ENCODE measurements around the gene AQP2. TPM values are rescaled to one million over a fixed set of nuclear protein-coding genes. Genes with fewer than 3 reads are reported as not detected.

AQP2 gene
- total RNA-seq, 1 donor from 2014 or later: not detected

GRCh38 chr12:50003595-50003994, 53.1 kb downstream of the AQP2 start:
- H3K4me3 ChIP-seq: no peak overlapping the region
- peaks cover 4% of the 10 kb centered on the region for H3F3A ChIP-seq (ENCODE audit: low read depth)
- no peak overlapping the region for H3K9ac ChIP-seq
- peaks cover 16% of the 10 kb centered on the region for H4K20me1 ChIP-seq (ENCODE audit: low read depth)
- H3K27ac Mint-ChIP-seq: no peak overlapping the region
- H3K4me3 Mint-ChIP-seq: no peak overlapping the region
- no peaks in the 10 kb centered on the region for H3K27me3 ChIP-seq
- no peak overlapping the region for H2AFZ ChIP-seq (replicated peaks)
- H3K9me3 Mint-ChIP-seq: no peaks in the 10 kb centered on the region
- no peak overlapping the region for H3K27ac ChIP-seq
- peaks cover 5% of the 10 kb centered on the region for H3K4me1 Mint-ChIP-seq
- no peaks in the 10 kb centered on the region for H3K9me3 ChIP-seq (ENCODE audit: low read depth)
- H3K36me3 Mint-ChIP-seq: peaks cover 32% of the 10 kb centered on the region
- DNase-seq (ENCODE audit: low spot score): no peak
- no peak overlapping the region for H3K4me2 ChIP-seq
- H3K79me2 ChIP-seq (ENCODE audit: low read depth): peaks cover 13% of the 10 kb centered on the region
- H3K27me3 Mint-ChIP-seq (ENCODE audit: insufficient read depth, low read depth): no peaks in the 10 kb centered on the region
- peaks cover 7% of the 10 kb centered on the region for H3K36me3 ChIP-seq
- H3K4me1 ChIP-seq: no peaks in the 10 kb centered on the region
- TF ChIP-seq, protein P1, sequence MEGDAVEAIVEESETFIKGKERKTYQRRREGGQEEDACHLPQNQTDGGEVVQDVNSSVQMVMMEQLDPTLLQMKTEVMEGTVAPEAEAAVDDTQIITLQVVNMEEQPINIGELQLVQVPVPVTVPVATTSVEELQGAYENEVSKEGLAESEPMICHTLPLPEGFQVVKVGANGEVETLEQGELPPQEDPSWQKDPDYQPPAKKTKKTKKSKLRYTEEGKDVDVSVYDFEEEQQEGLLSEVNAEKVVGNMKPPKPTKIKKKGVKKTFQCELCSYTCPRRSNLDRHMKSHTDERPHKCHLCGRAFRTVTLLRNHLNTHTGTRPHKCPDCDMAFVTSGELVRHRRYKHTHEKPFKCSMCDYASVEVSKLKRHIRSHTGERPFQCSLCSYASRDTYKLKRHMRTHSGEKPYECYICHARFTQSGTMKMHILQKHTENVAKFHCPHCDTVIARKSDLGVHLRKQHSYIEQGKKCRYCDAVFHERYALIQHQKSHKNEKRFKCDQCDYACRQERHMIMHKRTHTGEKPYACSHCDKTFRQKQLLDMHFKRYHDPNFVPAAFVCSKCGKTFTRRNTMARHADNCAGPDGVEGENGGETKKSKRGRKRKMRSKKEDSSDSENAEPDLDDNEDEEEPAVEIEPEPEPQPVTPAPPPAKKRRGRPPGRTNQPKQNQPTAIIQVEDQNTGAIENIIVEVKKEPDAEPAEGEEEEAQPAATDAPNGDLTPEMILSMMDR (IDR thresholded peaks at IDR 0.05): no peak
- TF ChIP-seq EZH2phosphoT487 (IDR thresholded peaks at IDR 0.05) (no peak), EZH2 (IDR thresholded peaks at IDR 0.05) (no peak)

GRCh38 chr12:50004696-50005095, 54.2 kb downstream of the AQP2 start:
- Histone ChIP-seq H3K9me3 (ENCODE audit: low read depth) (no peaks in the 10 kb centered on the region), H3K4me2 (no peak overlapping the region), H3K9ac (no peak overlapping the region), H4K20me1 (ENCODE audit: low read depth) (peaks cover 23% of the 10 kb centered on the region), H3K27ac (no peak overlapping the region), H2AFZ (replicated peaks) (no peak overlapping the region), H3K4me3 (no peak overlapping the region), H3K27me3 (no peaks in the 10 kb centered on the region), H3F3A (ENCODE audit: low read depth) (peaks cover 4% of the 10 kb centered on the region), H3K79me2 (ENCODE audit: low read depth) (peaks cover 23% of the 10 kb centered on the region), H3K4me1 (no peaks in the 10 kb centered on the region), H3K36me3 (peaks cover 7% of the 10 kb centered on the region)
- Mint-ChIP-seq H3K4me1 (peaks cover 5% of the 10 kb centered on the region), H3K9me3 (no peaks in the 10 kb centered on the region), H3K27ac (no peak overlapping the region), H3K27me3 (ENCODE audit: insufficient read depth, low read depth) (no peaks in the 10 kb centered on the region), H3K36me3 (peaks cover 25% of the 10 kb centered on the region), H3K4me3 (no peak overlapping the region)
- DNase-seq (ENCODE audit: low spot score): no peak
- TF ChIP-seq EZH2phosphoT487 (IDR thresholded peaks at IDR 0.05) (no peak), EZH2 (IDR thresholded peaks at IDR 0.05) (no peak)
- TF ChIP-seq, protein P1 (IDR thresholded peaks at IDR 0.05): no peak

DNA sequence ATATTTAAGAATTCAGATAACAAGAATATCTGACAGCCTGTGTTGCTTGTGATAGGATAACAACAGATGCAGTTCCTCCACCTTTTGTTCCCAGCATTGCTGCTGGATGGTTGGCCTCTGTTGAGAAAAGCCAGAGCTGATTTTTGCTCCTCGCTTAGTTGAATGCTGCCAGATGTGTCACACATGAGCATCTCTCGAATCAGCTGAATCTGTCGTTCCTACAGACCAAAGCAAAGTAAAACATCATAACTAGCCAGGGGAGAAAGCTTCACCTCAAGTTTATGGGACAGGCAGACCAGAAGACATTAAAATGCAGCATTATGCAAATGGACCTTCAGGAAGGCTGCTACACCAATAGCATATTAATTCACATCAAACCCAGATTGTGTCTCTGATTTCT, 54.6 kb downstream of the AQP2 start:
- Histone ChIP-seq H3K27ac (no peak overlapping the region), H3K9me3 (ENCODE audit: low read depth) (no peaks in the 10 kb centered on the region), H2AFZ (replicated peaks) (no peak overlapping the region), H3K4me2 (no peak overlapping the region), H3K4me3 (no peak overlapping the region), H4K20me1 (ENCODE audit: low read depth) (peaks cover 28% of the 10 kb centered on the region), H3F3A (ENCODE audit: low read depth) (peaks cover 4% of the 10 kb centered on the region), H3K4me1 (no peaks in the 10 kb centered on the region), H3K79me2 (ENCODE audit: low read depth) (peaks cover 27% of the 10 kb centered on the region), H3K36me3 (peaks cover 7% of the 10 kb centered on the region), H3K9ac (no peak overlapping the region), H3K27me3 (no peaks in the 10 kb centered on the region)
- Mint-ChIP-seq H3K36me3 (peaks cover 25% of the 10 kb centered on the region), H3K9me3 (no peaks in the 10 kb centered on the region), H3K27me3 (ENCODE audit: insufficient read depth, low read depth) (no peaks in the 10 kb centered on the region), H3K4me3 (no peak overlapping the region), H3K27ac (no peak overlapping the region), H3K4me1 (peaks cover 5% of the 10 kb centered on the region)
- TF ChIP-seq EZH2phosphoT487 (IDR thresholded peaks at IDR 0.05): no peak
- TF ChIP-seq, protein P1 (IDR thresholded peaks at IDR 0.05): no peak
- no peak for TF ChIP-seq EZH2 (IDR thresholded peaks at IDR 0.05)
- no peak for DNase-seq (ENCODE audit: low spot score)
